Omental fat pad (tissue), 4 donors: Measurements from ENCODE around the gene PROM2. TPM values are rescaled to one million over a fixed set of nuclear protein-coding genes. Genes with fewer than 3 reads are reported as not detected.
"Not testable (repeated sequence)": the region's sequence is repeated elsewhere in the genome, so short reads cannot be mapped to it uniquely, and the experiment has no call there.

Source experiments
- ATAC-seq: fragments of 150-250 bp; one replicate; pipeline ENCODE4 v1.9.1; 2016; ENCODE audit warnings: mild to moderate bottlenecking, moderate library complexity; ENCODE audit not compliant: low FRiP score
- DNase-seq: peaks from one replicate; pipeline ENCODE4 v3.0.0-alpha.2; 2019; ENCODE audit warnings: low spot score
- total RNA-seq, 4 donors: library from RNA; depleted of rRNA; stranded (reverse); fragments of >200 nt; gene quantifications; one replicate each; pipeline ENCODE4 v1.1.0, GENCODE V29; 2016
- TF ChIP-seq, protein P1 (sequence below), 3 donors: fragments of 450-650 bp; IDR thresholded peaks; one replicate each; pipeline ENCODE4 v1.5.1; 2016 to 2017; ENCODE audit warnings: antibody characterized with exemption in 3 of 3, mild to moderate bottlenecking in 3 of 3, moderate library complexity in 2 of 3

Gene PROM2
- total RNA-seq, 4 donors from 2014 or later = 0.60 to 1.4 (median 1.1) TPM

DNA sequence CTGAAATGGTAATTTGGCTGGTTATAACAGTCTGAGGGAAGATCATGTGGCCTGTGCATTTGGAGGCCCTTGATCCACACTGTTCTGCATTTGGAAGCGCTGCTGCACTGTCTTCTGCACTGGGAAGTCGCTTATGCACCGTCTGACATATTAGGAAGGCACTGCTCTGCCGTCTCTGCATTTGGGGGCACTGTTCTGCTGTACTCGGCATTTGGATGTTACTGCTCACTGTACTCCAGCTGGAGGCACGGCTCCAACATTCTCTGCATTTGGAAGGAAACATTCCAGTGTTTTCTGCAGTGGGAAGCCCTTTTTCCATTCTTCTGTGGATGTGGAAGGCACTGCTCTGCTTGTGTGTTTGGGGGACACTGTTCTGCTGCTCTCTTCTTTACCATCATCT lies 9.6 kb upstream of the PROM2 start:
- DNase-seq (no peak), ATAC-seq (no peak)
- TF ChIP-seq, protein P1, sequence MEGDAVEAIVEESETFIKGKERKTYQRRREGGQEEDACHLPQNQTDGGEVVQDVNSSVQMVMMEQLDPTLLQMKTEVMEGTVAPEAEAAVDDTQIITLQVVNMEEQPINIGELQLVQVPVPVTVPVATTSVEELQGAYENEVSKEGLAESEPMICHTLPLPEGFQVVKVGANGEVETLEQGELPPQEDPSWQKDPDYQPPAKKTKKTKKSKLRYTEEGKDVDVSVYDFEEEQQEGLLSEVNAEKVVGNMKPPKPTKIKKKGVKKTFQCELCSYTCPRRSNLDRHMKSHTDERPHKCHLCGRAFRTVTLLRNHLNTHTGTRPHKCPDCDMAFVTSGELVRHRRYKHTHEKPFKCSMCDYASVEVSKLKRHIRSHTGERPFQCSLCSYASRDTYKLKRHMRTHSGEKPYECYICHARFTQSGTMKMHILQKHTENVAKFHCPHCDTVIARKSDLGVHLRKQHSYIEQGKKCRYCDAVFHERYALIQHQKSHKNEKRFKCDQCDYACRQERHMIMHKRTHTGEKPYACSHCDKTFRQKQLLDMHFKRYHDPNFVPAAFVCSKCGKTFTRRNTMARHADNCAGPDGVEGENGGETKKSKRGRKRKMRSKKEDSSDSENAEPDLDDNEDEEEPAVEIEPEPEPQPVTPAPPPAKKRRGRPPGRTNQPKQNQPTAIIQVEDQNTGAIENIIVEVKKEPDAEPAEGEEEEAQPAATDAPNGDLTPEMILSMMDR (IDR thresholded peaks at IDR 0.05) = no peak

DNA sequence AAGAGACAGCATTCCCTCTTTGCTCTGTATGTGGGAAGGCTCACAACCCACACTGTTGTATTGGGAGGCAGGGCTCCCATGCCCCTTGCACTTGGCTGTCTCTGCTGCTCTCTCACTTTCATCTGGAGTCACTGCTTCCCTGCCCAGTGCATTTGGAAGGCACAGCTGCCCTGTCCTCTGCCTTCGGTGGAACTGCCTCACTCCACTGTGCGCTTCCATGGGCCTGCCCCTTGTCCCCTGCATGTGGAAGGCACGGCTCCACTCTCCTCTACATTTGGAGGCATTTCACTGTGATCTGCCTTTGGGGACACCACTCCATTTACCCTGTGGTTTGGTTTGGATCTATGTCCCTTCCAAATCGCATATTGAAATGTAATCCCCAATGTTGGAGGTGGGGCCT lies 9.1 kb upstream of the PROM2 start:
- ATAC-seq (no peak), DNase-seq (no peak)
- TF ChIP-seq, protein P1 (IDR thresholded peaks at IDR 0.05) = no peak

- ATAC-seq (no peak), DNase-seq (no peak)
- TF ChIP-seq, protein P1 (IDR thresholded peaks at IDR 0.05) = no peak
These were observed 7.3 kb upstream of the PROM2 start for GRCh38 chr2:95266781-95267430.

GRCh38 chr2:95267458-95268210 lies 6.6 kb upstream of the PROM2 start:
- no peak for ATAC-seq
- DNase-seq = no peak
- TF ChIP-seq, protein P1 (IDR thresholded peaks at IDR 0.05) = no peak

- no peak for ATAC-seq
- TF ChIP-seq, protein P1 (IDR thresholded peaks at IDR 0.05) = no peak
- DNase-seq = no peak
These were observed 5.8 kb upstream of the PROM2 start for GRCh38 chr2:95268211-95269035.

DNA sequence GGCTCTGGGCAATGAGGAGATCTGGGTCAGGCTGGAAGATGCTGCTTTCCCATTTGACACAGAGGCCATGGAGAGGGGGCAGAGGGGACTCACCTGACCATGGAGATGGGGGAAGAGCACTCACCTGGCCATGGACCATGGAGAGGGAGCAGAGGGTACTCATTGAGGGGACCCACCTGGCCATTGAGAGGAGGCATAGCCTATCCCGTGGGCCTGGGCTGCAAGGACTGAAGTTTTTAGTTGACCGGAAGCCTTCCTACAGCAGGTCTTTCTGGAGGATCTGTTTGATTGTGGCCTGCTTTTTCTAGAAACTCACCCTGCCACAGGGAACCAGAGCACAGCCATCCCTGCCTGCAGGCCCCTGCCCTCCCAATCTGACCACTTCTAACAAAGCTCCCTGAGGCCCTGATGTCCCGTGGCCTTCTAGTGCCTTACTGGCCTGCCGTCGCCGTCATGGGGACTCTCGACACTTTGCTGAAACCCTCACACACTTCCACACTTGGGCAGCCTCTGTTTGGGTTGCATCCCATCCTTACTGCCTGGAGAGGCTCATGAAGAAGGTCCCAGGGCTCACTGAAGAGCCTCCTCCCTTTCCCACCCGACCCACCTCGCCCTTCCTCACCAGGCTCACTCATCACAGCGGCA lies 5.1 kb upstream of the PROM2 start:
- TF ChIP-seq, protein P1 (IDR thresholded peaks at IDR 0.05) = no peak
- DNase-seq (no peak), ATAC-seq (no peak)

DNA sequence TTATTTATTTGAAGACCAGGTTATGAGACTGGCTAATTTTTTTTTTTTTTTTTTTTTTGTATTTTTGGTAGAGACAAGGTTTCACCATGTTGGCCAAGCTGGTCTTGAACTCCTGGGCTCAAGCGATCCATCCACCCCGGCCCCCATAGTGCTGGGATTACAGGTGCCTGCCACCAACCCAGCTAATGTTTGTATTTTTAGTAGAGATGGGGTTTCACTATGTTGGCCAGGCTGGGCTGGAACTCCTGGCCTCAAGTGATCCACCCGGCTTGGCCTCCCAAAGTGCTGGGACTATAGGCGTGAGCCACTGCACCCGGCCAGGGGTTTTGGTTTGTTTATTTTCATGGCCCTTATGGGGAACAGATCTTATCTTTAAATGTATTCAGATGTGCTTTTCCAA lies 4.5 kb upstream of the PROM2 start:
- not testable (repeated sequence) for ATAC-seq, DNase-seq
